ENCODE measurements around the gene ZWILCH. TPM values are rescaled to one million over a fixed set of nuclear protein-coding genes. Genes with fewer than 3 reads are reported as not detected.
"Not testable (repeated sequence)": the region's sequence is repeated elsewhere in the genome, so short reads cannot be mapped to it uniquely, and the experiment has no call there.

Gene ZWILCH
- total RNA-seq, 3 donors from 2014 or later: 32.5 to 35.0 (median 32.8) TPM

- H3K36me3 Mint-ChIP-seq (ENCODE audit: insufficient read depth): no peaks in the 10 kb centered on the region
These were observed 65.8 kb downstream of the ZWILCH start for GRCh38 chr15:66570842-66571478.

GRCh38 chr15:66572146-66572545 is 67.0 kb downstream of the ZWILCH start:
- ATAC-seq (no peak), DNase-seq (no peak)
- Mint-ChIP-seq H3K9me3 (no peaks in the 10 kb centered on the region), H3K4me1 (ENCODE audit: low read depth) (peaks cover under 1% of the 10 kb centered on the region), H3K27me3 (ENCODE audit: low read depth) (no peaks in the 10 kb centered on the region), H3K4me3 (no peak overlapping the region), H3K36me3 (ENCODE audit: insufficient read depth) (no peaks in the 10 kb centered on the region)

More at GRCh38 chr15:66570842-66571478, 65.8 kb downstream of the ZWILCH start:
- peaks cover 5% of the 10 kb centered on the region for H3K4me1 Mint-ChIP-seq (ENCODE audit: low read depth)
- DNase-seq: no peak
- no peak overlapping the region for H3K4me3 Mint-ChIP-seq
- ATAC-seq: no peak
- H3K27me3 Mint-ChIP-seq (ENCODE audit: low read depth): no peaks in the 10 kb centered on the region
- H3K9me3 Mint-ChIP-seq: no peaks in the 10 kb centered on the region

DNA sequence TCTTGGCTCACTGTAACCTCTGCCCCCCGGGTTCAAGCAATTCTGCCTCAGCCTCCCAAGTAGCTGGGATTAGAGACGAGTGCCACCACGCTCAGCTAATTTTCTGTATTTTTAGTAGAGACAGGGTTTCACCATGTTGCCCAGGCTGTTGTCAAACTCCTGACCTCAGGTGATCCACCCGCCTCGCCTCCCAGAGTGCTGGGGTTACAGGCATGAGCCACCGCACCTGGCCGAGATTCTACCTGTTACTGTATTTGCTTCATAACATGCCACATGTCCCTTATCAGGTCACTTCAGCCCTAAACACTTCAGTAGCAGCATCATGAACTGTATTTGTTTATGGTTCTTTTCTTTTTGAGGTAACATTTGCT is 68.2 kb downstream of the ZWILCH start:
- H3K36me3 Mint-ChIP-seq (ENCODE audit: insufficient read depth): no peaks in the 10 kb centered on the region
- DNase-seq: no peak
- no peak overlapping the region for H3K4me3 Mint-ChIP-seq
- H3K9me3 Mint-ChIP-seq: no peaks in the 10 kb centered on the region
- no peak for ATAC-seq
- H3K27me3 Mint-ChIP-seq (ENCODE audit: low read depth): no peaks in the 10 kb centered on the region
- H3K4me1 Mint-ChIP-seq (ENCODE audit: low read depth): no peaks in the 10 kb centered on the region

GRCh38 chr15:66573719-66574595 is 68.8 kb downstream of the ZWILCH start:
- no peak overlapping the region for H3K4me3 Mint-ChIP-seq
- H3K9me3 Mint-ChIP-seq: no peaks in the 10 kb centered on the region
- DNase-seq (no peak), ATAC-seq (no peak)
- no peaks in the 10 kb centered on the region for H3K36me3 Mint-ChIP-seq (ENCODE audit: insufficient read depth)
- H3K4me1 Mint-ChIP-seq (ENCODE audit: low read depth): no peaks in the 10 kb centered on the region
- no peaks in the 10 kb centered on the region for H3K27me3 Mint-ChIP-seq (ENCODE audit: low read depth)

DNA sequence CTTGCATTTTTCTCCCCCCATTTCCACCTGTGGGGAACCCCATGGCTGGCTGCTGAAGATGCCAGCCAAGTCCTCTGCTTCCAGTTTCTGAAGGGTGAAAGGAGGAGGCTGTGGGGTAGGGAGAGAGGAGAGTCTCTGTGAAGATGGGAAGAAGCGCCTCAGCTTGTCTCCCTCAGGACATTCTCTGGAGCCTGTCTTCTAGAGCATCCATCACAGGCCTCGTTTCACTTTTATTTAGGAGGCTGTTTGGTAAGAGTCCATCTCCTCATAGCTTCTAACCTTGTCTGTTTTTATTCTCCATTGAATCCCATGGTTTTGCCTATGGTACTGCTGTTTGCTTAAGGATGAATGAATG is 69.4 kb downstream of the ZWILCH start:
- Mint-ChIP-seq H3K9me3 (no peaks in the 10 kb centered on the region), H3K4me3 (no peak overlapping the region), H3K4me1 (ENCODE audit: low read depth) (no peaks in the 10 kb centered on the region), H3K36me3 (ENCODE audit: insufficient read depth) (no peaks in the 10 kb centered on the region), H3K27me3 (ENCODE audit: low read depth) (no peaks in the 10 kb centered on the region)
- no peak for ATAC-seq
- DNase-seq: no peak

GRCh38 chr15:66578286-66578875 is 73.3 kb downstream of the ZWILCH start:
- no peaks in the 10 kb centered on the region for H3K9me3 Mint-ChIP-seq
- no peak overlapping the region for H3K4me3 Mint-ChIP-seq
- no peaks in the 10 kb centered on the region for H3K36me3 Mint-ChIP-seq (ENCODE audit: insufficient read depth)
- no peaks in the 10 kb centered on the region for H3K27me3 Mint-ChIP-seq (ENCODE audit: low read depth)
- DNase-seq (no peak), ATAC-seq (peak in 1 of 2 donors; percentile 25)
- no peaks in the 10 kb centered on the region for H3K4me1 Mint-ChIP-seq (ENCODE audit: low read depth)

DNA sequence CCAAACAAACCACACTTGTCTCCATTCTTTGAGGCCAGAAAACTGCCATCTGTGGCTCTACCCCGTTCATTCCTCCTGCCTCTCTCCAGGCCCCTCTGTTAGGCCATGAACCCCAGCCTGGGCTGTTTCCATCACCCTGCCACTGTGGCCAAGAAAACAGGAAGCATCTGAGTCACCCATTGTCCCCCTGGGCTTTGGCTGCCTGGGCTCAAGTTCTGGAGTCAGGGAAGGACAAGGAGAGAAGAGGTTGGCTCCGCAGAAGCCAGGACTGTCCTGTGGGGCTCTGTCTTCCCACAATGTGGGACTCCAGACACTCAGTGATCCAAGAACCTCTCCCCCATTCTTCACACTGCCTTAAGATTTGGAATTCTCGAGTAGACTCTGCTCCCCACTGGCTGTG is 75.5 kb downstream of the ZWILCH start:
- no peaks in the 10 kb centered on the region for H3K9me3 Mint-ChIP-seq
- H3K27me3 Mint-ChIP-seq (ENCODE audit: low read depth): peaks cover 4% of the 10 kb centered on the region
- H3K36me3 Mint-ChIP-seq (ENCODE audit: insufficient read depth): no peaks in the 10 kb centered on the region
- DNase-seq (no peak), ATAC-seq (no peak)
- H3K4me3 Mint-ChIP-seq: no peak overlapping the region
- no peaks in the 10 kb centered on the region for H3K4me1 Mint-ChIP-seq (ENCODE audit: low read depth)

GRCh38 chr15:66581972-66582537 is 76.9 kb downstream of the ZWILCH start:
- DNase-seq: no peak
- peaks cover 8% of the 10 kb centered on the region for H3K27me3 Mint-ChIP-seq (ENCODE audit: low read depth)
- no peaks in the 10 kb centered on the region for H3K36me3 Mint-ChIP-seq (ENCODE audit: insufficient read depth)
- no peak for ATAC-seq
- H3K9me3 Mint-ChIP-seq: no peaks in the 10 kb centered on the region
- H3K4me3 Mint-ChIP-seq: no peak overlapping the region
- no peaks in the 10 kb centered on the region for H3K4me1 Mint-ChIP-seq (ENCODE audit: low read depth)

DNA sequence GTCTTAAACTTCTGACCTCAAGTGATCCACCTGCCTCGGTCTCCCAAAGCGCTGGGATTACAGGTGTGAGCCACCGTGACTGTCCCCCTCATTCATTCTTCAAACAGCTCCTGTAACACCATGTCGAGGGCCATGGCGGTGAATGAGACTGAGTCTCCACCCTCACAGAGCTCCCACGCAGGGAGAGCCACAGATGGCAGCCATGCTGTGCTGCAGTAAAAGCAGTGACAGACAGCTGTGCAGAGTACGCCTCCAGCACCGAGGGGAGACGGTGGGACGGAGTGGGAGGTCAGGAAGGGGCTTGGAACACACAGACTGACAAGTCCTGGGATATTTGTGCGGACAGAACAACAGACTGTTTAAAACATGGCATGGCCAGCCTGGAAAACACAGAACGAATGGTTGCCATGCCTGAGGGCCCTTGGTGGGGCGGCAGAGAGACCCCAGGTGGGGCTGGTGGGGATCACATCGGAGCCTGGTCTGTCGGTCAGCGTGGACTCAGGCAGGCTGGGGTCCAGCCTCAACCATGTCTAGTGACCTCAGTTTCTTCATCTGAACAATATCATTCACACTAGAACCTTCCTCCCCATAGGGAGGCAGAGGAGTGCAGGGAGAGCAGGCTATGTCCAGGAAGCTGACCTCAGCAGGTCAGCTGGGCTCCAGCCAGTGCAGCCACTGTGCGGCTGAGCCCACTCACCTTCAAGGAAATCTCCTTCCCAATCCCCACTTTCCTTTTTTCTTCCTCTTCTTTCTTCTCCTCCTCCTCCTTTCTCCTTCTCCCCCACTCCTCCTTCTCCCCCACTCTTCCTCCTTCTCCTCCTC is 81.2 kb downstream of the ZWILCH start:
- no peaks in the 10 kb centered on the region for H3K36me3 Mint-ChIP-seq (ENCODE audit: insufficient read depth)
- ATAC-seq: no peak

DNA sequence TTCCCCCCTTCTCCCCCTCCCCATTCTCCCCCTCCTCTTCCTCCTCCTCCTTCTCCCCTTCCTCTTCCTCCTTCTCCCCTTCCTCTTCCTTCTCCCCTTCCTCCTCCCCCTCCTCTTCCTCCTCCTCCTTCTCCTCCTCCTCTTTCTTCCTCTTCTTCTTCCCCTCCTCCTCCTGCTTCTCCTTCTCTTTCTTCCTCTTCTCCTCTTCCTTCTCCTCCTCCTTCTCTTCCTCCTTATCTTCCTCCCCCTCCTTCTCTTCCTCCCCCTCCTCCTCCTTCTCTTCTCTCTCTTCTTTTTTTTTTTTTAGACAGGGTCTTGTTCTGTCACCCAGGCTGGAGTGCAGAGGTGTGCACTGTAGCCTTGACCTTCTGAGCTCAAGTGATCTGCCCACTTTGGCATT is 81.9 kb downstream of the ZWILCH start:
- Mint-ChIP-seq H3K9me3 (no peaks in the 10 kb centered on the region), H3K36me3 (ENCODE audit: insufficient read depth) (no peaks in the 10 kb centered on the region), H3K4me1 (ENCODE audit: low read depth) (no peaks in the 10 kb centered on the region), H3K4me3 (no peak overlapping the region), H3K27me3 (ENCODE audit: low read depth) (peaks cover 28% of the 10 kb centered on the region)
- DNase-seq (no peak), ATAC-seq (no peak)

More for the DNA sequence above, 81.2 kb downstream of the ZWILCH start:
- Mint-ChIP-seq H3K27me3 (ENCODE audit: low read depth) (peaks cover 28% of the 10 kb centered on the region), H3K9me3 (no peaks in the 10 kb centered on the region), H3K4me1 (ENCODE audit: low read depth) (no peaks in the 10 kb centered on the region), H3K4me3 (no peak overlapping the region)
- no peak for DNase-seq

GRCh38 chr15:66587749-66588148 is 82.6 kb downstream of the ZWILCH start:
- no peak overlapping the region for H3K4me3 Mint-ChIP-seq
- DNase-seq (no peak), ATAC-seq (no peak)
- no peaks in the 10 kb centered on the region for H3K36me3 Mint-ChIP-seq (ENCODE audit: insufficient read depth)
- no peaks in the 10 kb centered on the region for H3K9me3 Mint-ChIP-seq
- no peaks in the 10 kb centered on the region for H3K4me1 Mint-ChIP-seq (ENCODE audit: low read depth)
- peaks cover 28% of the 10 kb centered on the region for H3K27me3 Mint-ChIP-seq (ENCODE audit: low read depth)

DNA sequence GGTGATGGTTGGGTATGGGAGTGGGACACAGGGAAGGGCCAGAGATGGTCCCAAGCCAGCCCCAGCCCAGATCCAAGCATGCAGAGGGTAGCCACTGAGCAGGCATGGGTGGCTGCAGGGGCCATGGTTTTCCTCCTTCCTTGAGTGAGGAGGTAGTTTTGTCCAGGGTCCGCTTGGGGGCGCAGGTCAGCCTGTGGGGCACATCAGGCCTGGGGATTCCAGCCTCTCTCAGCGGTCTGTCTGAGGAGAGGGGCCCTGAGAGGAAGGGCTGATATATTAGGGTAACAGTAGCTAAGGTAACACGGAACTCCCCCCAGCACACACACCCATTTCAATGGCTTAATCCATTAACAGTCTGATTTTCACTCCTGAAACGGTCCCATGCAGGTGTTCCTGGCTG is 83.4 kb downstream of the ZWILCH start:
- Mint-ChIP-seq H3K27me3 (ENCODE audit: low read depth) (peaks cover 28% of the 10 kb centered on the region), H3K4me3 (no peak overlapping the region), H3K9me3 (no peaks in the 10 kb centered on the region), H3K4me1 (ENCODE audit: low read depth) (no peaks in the 10 kb centered on the region), H3K36me3 (ENCODE audit: insufficient read depth) (no peaks in the 10 kb centered on the region)
- DNase-seq: no peak
- no peak for ATAC-seq

DNA sequence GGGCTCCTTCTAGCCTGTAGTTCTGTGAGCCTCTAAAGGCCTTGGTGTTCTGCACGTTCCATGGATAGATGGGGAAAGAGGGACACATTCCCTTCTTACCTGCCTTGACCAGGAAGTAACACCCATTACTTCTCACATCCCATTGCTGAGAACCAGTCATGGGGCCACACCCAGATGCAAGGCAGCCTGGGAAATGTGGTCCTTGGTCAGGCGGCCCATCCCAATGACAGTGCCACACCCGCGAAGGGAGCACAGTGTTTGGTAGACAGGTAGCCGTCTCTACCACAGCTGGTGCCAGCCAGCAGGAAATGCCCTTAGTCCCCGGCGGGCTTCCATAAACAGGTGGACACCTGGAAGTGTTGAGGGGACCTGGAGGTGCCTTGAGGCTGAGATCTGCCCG is 83.8 kb downstream of the ZWILCH start:
- Mint-ChIP-seq H3K4me1 (ENCODE audit: low read depth) (no peaks in the 10 kb centered on the region), H3K4me3 (no peak overlapping the region), H3K9me3 (no peaks in the 10 kb centered on the region), H3K36me3 (ENCODE audit: insufficient read depth) (no peaks in the 10 kb centered on the region), H3K27me3 (ENCODE audit: low read depth) (peaks cover 28% of the 10 kb centered on the region)
- ATAC-seq: no peak
- DNase-seq: no peak

- not testable (repeated sequence) for H3K4me1 Mint-ChIP-seq (ENCODE audit: low read depth); H3K4me3 Mint-ChIP-seq; H3K9me3 Mint-ChIP-seq; DNase-seq; H3K36me3 Mint-ChIP-seq (ENCODE audit: insufficient read depth); ATAC-seq
- H3K27me3 Mint-ChIP-seq (ENCODE audit: low read depth): peaks cover 25% of the 10 kb centered on the region
These were observed 84.3 kb downstream of the ZWILCH start for GRCh38 chr15:66589429-66589828.

Measured in activated T-cell treated with anti-CD3 and anti-CD28 coated beads, Interleukin-2, amount 50 U/mL, for 4 hours (primary cell).